HT-29 (cell line): ENCODE results near the gene IKBIP. TPM values are rescaled to one million over a fixed set of nuclear protein-coding genes. Genes with fewer than 3 reads are reported as not detected.
"Not testable (repeated sequence)": the region's sequence is repeated elsewhere in the genome, so short reads cannot be mapped to it uniquely, and the experiment has no call there.

Experiments
- DNase-seq: peaks from one replicate; pipeline ENCODE4 v3.0.0-alpha.2; 2015; ENCODE audit warnings: low spot score
- small RNA-seq: library from RNA; depleted of rRNA; stranded (forward); fragments of <200 nt; gene quantifications from one replicate; pipeline ENCODE3, GENCODE V24; 2014
- total RNA-seq: library from RNA; depleted of rRNA; stranded (reverse); fragments of >200 nt; shearing (Covaris generic); gene quantifications from 2 replicates; pipeline ENCODE4 v1.2.3, GENCODE V29; 2014; rRNA removed

IKBIP gene
- total RNA-seq, 1 experiment from 2014 or later: 2.5 TPM

DNA sequence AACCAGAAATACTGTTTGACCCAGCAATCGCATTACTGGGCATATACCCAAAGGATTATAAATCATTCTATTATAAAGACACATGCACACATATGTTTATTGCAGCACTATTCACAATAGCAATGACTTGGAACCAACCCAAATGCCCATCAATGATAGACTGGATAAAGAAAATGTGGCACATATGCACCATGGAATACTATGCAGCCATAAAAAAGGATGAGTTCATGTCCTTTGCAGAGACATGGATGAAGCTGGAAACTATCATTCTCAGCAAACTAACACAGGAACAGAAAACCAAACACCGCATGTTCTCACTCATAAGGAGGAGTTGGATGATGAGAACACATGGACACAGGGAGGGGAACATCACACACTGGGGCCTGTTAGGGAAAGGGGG, 67.8 kb downstream of the IKBIP start:
- DNase-seq: not testable (repeated sequence)

DNA sequence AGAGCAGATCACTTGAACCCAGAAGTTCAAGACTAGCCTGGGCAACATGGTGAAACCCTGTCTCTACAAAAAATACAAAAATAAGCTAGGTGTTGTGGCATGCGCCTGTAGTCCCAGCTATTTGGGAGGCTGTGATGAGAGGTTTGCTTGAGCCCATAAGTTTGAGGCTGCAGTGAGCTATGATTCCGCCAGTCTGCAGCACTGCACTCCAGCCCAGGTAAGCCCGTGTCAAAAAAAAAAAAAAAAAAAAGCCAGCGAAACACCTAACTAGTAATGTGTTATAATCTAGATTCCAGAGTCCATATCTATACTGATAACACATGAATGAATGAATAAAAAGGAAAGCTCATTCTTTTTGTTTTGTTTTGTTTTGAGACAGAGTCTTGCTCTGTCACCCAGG, 69.6 kb downstream of the IKBIP start:
- no peak for DNase-seq

Small RNA genes lying within 50 kb of the gene (small RNA-seq; reads per million reads assigned to genes)
- gene SNORA53: 32.6 reads per million, percentile 94 among the genes with 10 or more reads in this experiment

Other genes with a start within 250 kb of the IKBIP start
- gene TMPO, start 129.2 kb downstream of the IKBIP start, total RNA-seq: 158 and 176 TPM in 2 replicates
- 575 and 586 TPM in 2 replicates for gene SLC25A3, start 51.1 kb downstream of the IKBIP start, total RNA-seq
- 6.5 and 7.9 TPM in 2 replicates for gene APAF1, start 502 bp upstream of the IKBIP start, total RNA-seq